ENCODE measurements around the gene RYR1.

The RYR1 gene

GRCh38 chr19:38389957-38390924 lies 43.2 kb upstream of the RYR1 start:
- H3K27me3 Mint-ChIP-seq (ENCODE audit: low read depth, poor library complexity), result peaks cover 38% of the 10 kb centered on the region
- peaks cover 12% of the 10 kb centered on the region for H3K9me3 Mint-ChIP-seq
- peaks cover 47% of the 10 kb centered on the region for H3K4me1 Mint-ChIP-seq
- H3K4me3 Mint-ChIP-seq, result peak overlapping the region; percentile 90
- H3K27ac Mint-ChIP-seq, result no peak overlapping the region
- no peak for DNase-seq
- peaks cover 41% of the 10 kb centered on the region for H3K36me3 Mint-ChIP-seq (ENCODE audit: low read depth)
- TF ChIP-seq CTCF (IDR thresholded peaks at IDR 0.05), result no peak

GRCh38 chr19:38391911-38392464 lies 41.5 kb upstream of the RYR1 start:
- TF ChIP-seq CTCF (IDR thresholded peaks at IDR 0.05), result no peak
- Mint-ChIP-seq H3K27ac (no peak overlapping the region), H3K36me3 (ENCODE audit: low read depth) (peaks cover 49% of the 10 kb centered on the region), H3K9me3 (peaks cover 21% of the 10 kb centered on the region), H3K27me3 (ENCODE audit: low read depth, poor library complexity) (peaks cover 41% of the 10 kb centered on the region), H3K4me1 (peaks cover 47% of the 10 kb centered on the region), H3K4me3 (no peak overlapping the region)
- no peak for DNase-seq

GRCh38 chr19:38392707-38393308 lies 40.7 kb upstream of the RYR1 start:
- Mint-ChIP-seq H3K9me3 (peaks cover 21% of the 10 kb centered on the region), H3K36me3 (ENCODE audit: low read depth) (peaks cover 48% of the 10 kb centered on the region), H3K4me1 (peaks cover 40% of the 10 kb centered on the region), H3K27me3 (ENCODE audit: low read depth, poor library complexity) (peaks cover 36% of the 10 kb centered on the region), H3K27ac (no peak overlapping the region), H3K4me3 (no peak overlapping the region)
- no peak for DNase-seq
- TF ChIP-seq CTCF (IDR thresholded peaks at IDR 0.05), result no peak

GRCh38 chr19:38394488-38394887 lies 39.0 kb upstream of the RYR1 start:
- DNase-seq, result peak; percentile 60
- peak overlapping the region; percentile 25 for H3K4me3 Mint-ChIP-seq
- H3K9me3 Mint-ChIP-seq, result peaks cover 21% of the 10 kb centered on the region
- no peak for TF ChIP-seq CTCF (IDR thresholded peaks at IDR 0.05)
- H3K36me3 Mint-ChIP-seq (ENCODE audit: low read depth), result peaks cover 48% of the 10 kb centered on the region
- no peak overlapping the region for H3K27ac Mint-ChIP-seq
- H3K27me3 Mint-ChIP-seq (ENCODE audit: low read depth, poor library complexity), result peaks cover 47% of the 10 kb centered on the region
- H3K4me1 Mint-ChIP-seq, result peaks cover 41% of the 10 kb centered on the region

- no peak overlapping the region for H3K4me3 Mint-ChIP-seq
- no peak overlapping the region for H3K27ac Mint-ChIP-seq
- H3K36me3 Mint-ChIP-seq (ENCODE audit: low read depth), result peaks cover 48% of the 10 kb centered on the region
These were observed 37.9 kb upstream of the RYR1 start for GRCh38 chr19:38395381-38396114.

More at GRCh38 chr19:38395381-38396114, 37.9 kb upstream of the RYR1 start:
- peaks cover 45% of the 10 kb centered on the region for H3K27me3 Mint-ChIP-seq (ENCODE audit: low read depth, poor library complexity)
- peaks cover 21% of the 10 kb centered on the region for H3K9me3 Mint-ChIP-seq
- DNase-seq, result no peak
- peaks cover 35% of the 10 kb centered on the region for H3K4me1 Mint-ChIP-seq
- no peak for TF ChIP-seq CTCF (IDR thresholded peaks at IDR 0.05)

All from nephron progenitor cell (in vitro differentiated cells).